HEK293 (cell line): ENCODE measurements around the gene AFF3.

Experiments
- CTCF ChIA-PET: fragments of 350-600 bp; formaldehyde crosslinking; extraction: SDS; loops from one replicate; lab custom pipeline; 2021; ENCODE audit warnings: antibody characterized with exemption; lab: Yijun Ruan, JAX
- POLR2A ChIA-PET: fragments of 300-600 bp; formaldehyde crosslinking; extraction: SDS; loops from one replicate; lab custom pipeline; 2020; ENCODE audit warnings: antibody characterized with exemption, inconsistent platforms; lab: Yijun Ruan, JAX
- H3K27ac ChIP-seq: fragments of 200-500 bp; sonication (Bioruptor generic); 2 replicates; pipeline ENCODE4 v1.5.1; 2014; ENCODE audit warnings: low read depth, low read length, control low read depth, inconsistent platforms; ENCODE audit errors: extremely low read depth
- H3K36me3 ChIP-seq, 2 experiments: fragments of 200-500 bp in 1 of 2; sonication (Bioruptor generic) in 1 of 2; 1 replicate in 1 of 2; 2 replicates in 1 of 2; pipeline ENCODE4 v1.5.1; 2014 to 2017; ENCODE audit warnings: inconsistent platforms in 2 of 2, low read length in 2 of 2; ENCODE audit not compliant: control insufficient read depth in 2 of 2, insufficient read depth in 1 of 2
- H3K4me1 ChIP-seq: fragments of 200-500 bp; sonication (Bioruptor generic); 2 replicates; pipeline ENCODE4 v1.5.1; 2014; ENCODE audit warnings: mild to moderate bottlenecking, low read length, inconsistent platforms; ENCODE audit not compliant: control insufficient read depth, insufficient read depth
- H3K4me3 ChIP-seq: 2 replicates; pipeline ENCODE4 v1.5.1; 2011; ENCODE audit warnings: low read depth, mild to moderate bottlenecking, control low read depth, low read length, moderate library complexity
- H3K9me3 ChIP-seq: fragments of 200-500 bp; sonication (Bioruptor generic); 2 replicates; pipeline ENCODE4 v1.5.1; 2014; ENCODE audit warnings: low read depth, low read length, inconsistent platforms; ENCODE audit not compliant: control insufficient read depth, insufficient read depth
- GLIS1 ChIP-seq: fragments of 450-650 bp; formaldehyde crosslinking; IDR thresholded peaks from 2 replicates; pipeline ENCODE4 v1.5.1; 2016; ENCODE audit warnings: missing biosample characterization, missing genetic modification characterization
- HOXA7 ChIP-seq: sonication (generic); formaldehyde crosslinking; IDR thresholded peaks from 2 replicates; pipeline ENCODE4 v1.8.1; 2022; ENCODE audit warnings: missing genetic modification reagents, borderline replicate concordance
- MYNN ChIP-seq: fragments of 450-650 bp; formaldehyde crosslinking; IDR thresholded peaks from 2 replicates; pipeline ENCODE4 v1.5.1; 2016; ENCODE audit warnings: missing biosample characterization, missing genetic modification characterization, borderline replicate concordance
- SALL2 ChIP-seq: fragments of 450-650 bp; formaldehyde crosslinking; IDR thresholded peaks from 2 replicates; pipeline ENCODE4 v1.5.0; 2017; ENCODE audit warnings: missing biosample characterization, mild to moderate bottlenecking, missing genetic modification characterization, borderline replicate concordance
- ZFP41 ChIP-seq: fragments of 450-650 bp; formaldehyde crosslinking; IDR thresholded peaks from 2 replicates; pipeline ENCODE4 v1.5.1; 2016; ENCODE audit warnings: missing biosample characterization, missing genetic modification characterization, borderline replicate concordance
- ZNF132 ChIP-seq: fragments of 450-650 bp; formaldehyde crosslinking; IDR thresholded peaks from 2 replicates; pipeline ENCODE4 v1.5.1; 2017; ENCODE audit warnings: missing biosample characterization, missing genetic modification characterization, borderline replicate concordance
- ZNF214 ChIP-seq: fragments of 450-650 bp; formaldehyde crosslinking; IDR thresholded peaks from 2 replicates; pipeline ENCODE4 v1.5.1; 2017; ENCODE audit warnings: missing biosample characterization, mild to moderate bottlenecking, missing genetic modification characterization, borderline replicate concordance
- ZNF37A ChIP-seq: fragments of 450-650 bp; IDR thresholded peaks from 2 replicates; pipeline ENCODE4 v1.5.1; 2018; ENCODE audit warnings: missing biosample characterization, missing genetic modification characterization
- TF ChIP-seq, protein P1 (sequence below): fragments of 450-650 bp; formaldehyde crosslinking; IDR thresholded peaks from 2 replicates; pipeline ENCODE4 v1.5.1; 2016; ENCODE audit warnings: missing biosample characterization, missing genetic modification characterization
- TF ChIP-seq, protein P2 (sequence below): fragments of 450-650 bp; formaldehyde crosslinking; IDR thresholded peaks from 2 replicates; pipeline ENCODE4 v1.5.1; 2016; ENCODE audit warnings: missing biosample characterization, missing genetic modification characterization
- TF ChIP-seq, protein P3 (sequence below): fragments of 450-650 bp; formaldehyde crosslinking; IDR thresholded peaks from 2 replicates; pipeline ENCODE4 v1.5.1; 2017; ENCODE audit warnings: missing biosample characterization, missing genetic modification characterization
- TF ChIP-seq, protein P4 (sequence below): IDR thresholded peaks from 2 replicates; pipeline ENCODE4 v1.6.1; 2011; ENCODE audit warnings: mild to moderate bottlenecking, low read depth, low read length, borderline replicate concordance
- TF ChIP-seq, protein P5 (sequence below): fragments of 450-650 bp; formaldehyde crosslinking; IDR thresholded peaks from 2 replicates; pipeline ENCODE4 v1.5.1; 2016; ENCODE audit warnings: missing biosample characterization, missing genetic modification characterization

The AFF3 gene

DNA sequence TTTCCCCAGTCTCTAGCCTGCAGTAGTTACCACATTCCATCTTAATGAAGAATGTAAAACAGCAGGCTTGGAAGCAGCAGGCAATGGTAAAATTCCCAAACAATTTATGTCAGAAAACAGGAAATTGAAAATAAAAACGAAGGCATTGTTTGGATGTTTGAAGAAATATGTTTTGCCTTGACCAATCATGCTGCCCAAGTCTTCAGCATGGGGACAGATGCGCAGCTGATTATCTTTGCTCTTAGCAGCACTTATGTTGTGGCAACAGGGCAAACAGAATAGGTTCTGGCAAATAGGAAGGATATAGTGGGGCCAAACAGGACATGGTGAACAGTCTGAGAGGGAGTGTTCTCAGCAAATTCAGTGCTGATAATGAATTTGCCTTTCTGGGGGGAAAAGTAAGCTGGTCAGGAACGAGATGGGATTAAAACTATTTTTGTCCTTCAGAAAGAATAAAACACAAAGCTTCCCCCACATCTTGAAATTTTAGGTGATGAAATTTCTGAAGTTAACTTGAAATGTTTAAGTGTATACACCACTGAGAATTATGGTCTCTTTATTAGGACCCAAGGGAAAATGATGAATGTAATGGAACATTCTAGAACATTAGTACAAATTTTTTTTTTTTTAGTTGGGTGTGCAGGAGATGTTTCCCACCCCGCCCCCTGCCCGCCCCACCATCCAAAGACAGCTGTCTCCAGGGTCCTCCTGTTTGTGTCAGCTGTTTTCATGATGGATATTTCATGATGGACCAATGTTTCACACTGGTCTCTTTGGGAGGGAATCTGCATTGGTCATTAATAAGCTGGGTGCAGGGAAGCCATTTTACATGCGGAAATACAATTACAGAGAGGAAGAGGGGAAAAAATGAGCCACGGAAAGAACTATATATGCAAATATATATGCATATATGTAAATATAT, 413.0 kb downstream of the AFF3 start:
- H3K4me3 ChIP-seq, result no peak overlapping the region
- no peaks in the 10 kb centered on the region for H3K4me1 ChIP-seq
- no peak for TF ChIP-seq ZFP41
- no peak for TF ChIP-seq ZNF132 (tag by site-specific recombination)
- TF ChIP-seq ZNF214, result no peak
- TF ChIP-seq, protein P1, sequence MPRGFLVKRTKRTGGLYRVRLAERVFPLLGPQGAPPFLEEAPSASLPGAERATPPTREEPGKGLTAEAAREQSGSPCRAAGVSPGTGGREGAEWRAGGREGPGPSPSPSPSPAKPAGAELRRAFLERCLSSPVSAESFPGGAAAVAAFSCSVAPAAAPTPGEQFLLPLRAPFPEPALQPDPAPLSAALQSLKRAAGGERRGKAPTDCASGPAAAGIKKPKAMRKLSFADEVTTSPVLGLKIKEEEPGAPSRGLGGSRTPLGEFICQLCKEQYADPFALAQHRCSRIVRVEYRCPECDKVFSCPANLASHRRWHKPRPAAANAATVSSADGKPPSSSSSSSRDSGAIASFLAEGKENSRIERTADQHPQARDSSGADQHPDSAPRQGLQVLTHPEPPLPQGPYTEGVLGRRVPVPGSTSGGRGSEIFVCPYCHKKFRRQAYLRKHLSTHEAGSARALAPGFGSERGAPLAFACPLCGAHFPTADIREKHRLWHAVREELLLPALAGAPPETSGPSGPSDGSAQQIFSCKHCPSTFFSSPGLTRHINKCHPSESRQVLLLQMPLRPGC (tag by site-specific recombination), result no peak
- H3K36me3 ChIP-seq, result no peaks in the 10 kb centered on the region
- no peak overlapping the region for H3K27ac ChIP-seq
- ChIA-PET POLR2A (interaction anchor here (0.6 kb wide), 3 partner anchors 31 to 1381 kb away, joined by 3 to 4 read pairs (median 3); no protein-coding TSS in a partner anchor), CTCF (no interaction called here)
- H3K9me3 ChIP-seq, result no peaks in the 10 kb centered on the region

DNA sequence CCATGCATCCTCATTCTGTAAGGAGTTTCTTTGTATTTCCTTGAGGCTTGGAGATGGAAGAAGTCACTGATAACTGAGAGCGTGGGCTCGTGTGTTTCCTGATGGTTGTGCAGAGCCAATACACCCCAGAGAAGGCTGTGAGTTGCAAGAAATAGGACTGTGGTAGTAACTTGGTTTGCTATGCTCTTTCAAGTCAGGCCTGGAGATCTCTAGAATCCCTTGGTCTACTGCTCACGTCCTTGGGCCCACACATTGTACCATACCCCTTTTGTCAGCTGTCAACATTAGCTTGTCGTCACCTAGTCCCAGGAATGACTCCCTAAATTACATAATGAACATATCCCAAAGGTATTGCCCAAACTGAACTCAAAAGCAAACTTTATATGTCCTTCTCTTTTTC, 414.2 kb downstream of the AFF3 start:
- CTCF ChIA-PET, result no interaction called here

More for the DNA sequence above, 414.2 kb downstream of the AFF3 start:
- Histone ChIP-seq H3K4me3 (no peak overlapping the region), H3K9me3 (no peaks in the 10 kb centered on the region), H3K27ac (no peak overlapping the region), H3K36me3 (no peaks in the 10 kb centered on the region), H3K4me1 (no peaks in the 10 kb centered on the region)
- TF ChIP-seq, protein P2, sequence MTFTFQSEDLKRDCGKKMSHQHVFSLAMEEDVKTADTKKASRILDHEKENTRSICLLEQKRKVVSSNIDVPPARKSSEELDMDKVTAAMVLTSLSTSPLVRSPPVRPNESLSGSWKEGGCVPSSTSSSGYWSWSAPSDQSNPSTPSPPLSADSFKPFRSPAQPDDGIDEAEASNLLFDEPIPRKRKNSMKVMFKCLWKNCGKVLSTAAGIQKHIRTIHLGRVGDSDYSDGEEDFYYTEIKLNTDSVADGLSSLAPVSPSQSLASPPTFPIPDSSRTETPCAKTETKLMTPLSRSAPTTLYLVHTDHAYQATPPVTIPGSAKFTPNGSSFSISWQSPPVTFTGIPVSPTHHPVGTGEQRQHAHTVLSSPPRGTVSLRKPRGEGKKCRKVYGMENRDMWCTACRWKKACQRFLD, result no peak
- no peak for TF ChIP-seq HOXA7 (CRISPR knock-in tag)
- no peak for TF ChIP-seq MYNN (tag by site-specific recombination)
- no peak for TF ChIP-seq SALL2 (tag by site-specific recombination)
- TF ChIP-seq, protein P3, sequence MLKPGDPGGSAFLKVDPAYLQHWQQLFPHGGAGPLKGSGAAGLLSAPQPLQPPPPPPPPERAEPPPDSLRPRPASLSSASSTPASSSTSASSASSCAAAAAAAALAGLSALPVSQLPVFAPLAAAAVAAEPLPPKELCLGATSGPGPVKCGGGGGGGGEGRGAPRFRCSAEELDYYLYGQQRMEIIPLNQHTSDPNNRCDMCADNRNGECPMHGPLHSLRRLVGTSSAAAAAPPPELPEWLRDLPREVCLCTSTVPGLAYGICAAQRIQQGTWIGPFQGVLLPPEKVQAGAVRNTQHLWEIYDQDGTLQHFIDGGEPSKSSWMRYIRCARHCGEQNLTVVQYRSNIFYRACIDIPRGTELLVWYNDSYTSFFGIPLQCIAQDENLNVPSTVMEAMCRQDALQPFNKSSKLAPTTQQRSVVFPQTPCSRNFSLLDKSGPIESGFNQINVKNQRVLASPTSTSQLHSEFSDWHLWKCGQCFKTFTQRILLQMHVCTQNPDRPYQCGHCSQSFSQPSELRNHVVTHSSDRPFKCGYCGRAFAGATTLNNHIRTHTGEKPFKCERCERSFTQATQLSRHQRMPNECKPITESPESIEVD (tag by site-specific recombination), result no peak
- TF ChIP-seq ZNF37A (tag by site-specific recombination), result no peak
- TF ChIP-seq, protein P4, sequence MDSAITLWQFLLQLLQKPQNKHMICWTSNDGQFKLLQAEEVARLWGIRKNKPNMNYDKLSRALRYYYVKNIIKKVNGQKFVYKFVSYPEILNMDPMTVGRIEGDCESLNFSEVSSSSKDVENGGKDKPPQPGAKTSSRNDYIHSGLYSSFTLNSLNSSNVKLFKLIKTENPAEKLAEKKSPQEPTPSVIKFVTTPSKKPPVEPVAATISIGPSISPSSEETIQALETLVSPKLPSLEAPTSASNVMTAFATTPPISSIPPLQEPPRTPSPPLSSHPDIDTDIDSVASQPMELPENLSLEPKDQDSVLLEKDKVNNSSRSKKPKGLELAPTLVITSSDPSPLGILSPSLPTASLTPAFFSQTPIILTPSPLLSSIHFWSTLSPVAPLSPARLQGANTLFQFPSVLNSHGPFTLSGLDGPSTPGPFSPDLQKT, result no peak
- TF ChIP-seq, protein P5, sequence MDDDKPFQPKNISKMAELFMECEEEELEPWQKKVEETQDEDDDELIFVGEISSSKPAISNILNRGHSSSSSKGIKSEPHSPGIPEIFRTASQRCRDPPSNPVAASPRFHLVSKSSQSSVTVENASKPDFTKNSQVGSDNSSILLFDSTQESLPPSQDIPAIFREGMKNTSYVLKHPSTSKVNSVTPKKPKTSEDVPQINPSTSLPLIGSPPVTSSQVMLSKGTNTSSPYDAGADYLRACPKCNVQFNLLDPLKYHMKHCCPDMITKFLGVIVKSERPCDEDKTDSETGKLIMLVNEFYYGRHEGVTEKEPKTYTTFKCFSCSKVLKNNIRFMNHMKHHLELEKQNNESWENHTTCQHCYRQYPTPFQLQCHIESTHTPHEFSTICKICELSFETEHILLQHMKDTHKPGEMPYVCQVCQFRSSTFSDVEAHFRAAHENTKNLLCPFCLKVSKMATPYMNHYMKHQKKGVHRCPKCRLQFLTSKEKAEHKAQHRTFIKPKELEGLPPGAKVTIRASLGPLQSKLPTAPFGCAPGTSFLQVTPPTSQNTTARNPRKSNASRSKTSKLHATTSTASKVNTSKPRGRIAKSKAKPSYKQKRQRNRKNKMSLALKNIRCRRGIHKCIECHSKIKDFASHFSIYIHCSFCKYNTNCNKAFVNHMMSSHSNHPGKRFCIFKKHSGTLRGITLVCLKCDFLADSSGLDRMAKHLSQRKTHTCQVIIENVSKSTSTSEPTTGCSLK (tag by site-specific recombination), result no peak
- TF ChIP-seq GLIS1 (tag by site-specific recombination), result no peak
- POLR2A ChIA-PET, result no interaction called here
